GM19240 (cell line): Measurements from ENCODE around the gene SOX2.

Source experiments
- DNase-seq: peaks from one replicate; pipeline ENCODE4 v3.0.0; 2011; ENCODE audit warnings: low spot score; ENCODE audit not compliant: insufficient read length

The SOX2 gene

GRCh38 chr3:181704421-181705085 lies 7.2 kb upstream of the SOX2 start:
- no peak for DNase-seq

DNA sequence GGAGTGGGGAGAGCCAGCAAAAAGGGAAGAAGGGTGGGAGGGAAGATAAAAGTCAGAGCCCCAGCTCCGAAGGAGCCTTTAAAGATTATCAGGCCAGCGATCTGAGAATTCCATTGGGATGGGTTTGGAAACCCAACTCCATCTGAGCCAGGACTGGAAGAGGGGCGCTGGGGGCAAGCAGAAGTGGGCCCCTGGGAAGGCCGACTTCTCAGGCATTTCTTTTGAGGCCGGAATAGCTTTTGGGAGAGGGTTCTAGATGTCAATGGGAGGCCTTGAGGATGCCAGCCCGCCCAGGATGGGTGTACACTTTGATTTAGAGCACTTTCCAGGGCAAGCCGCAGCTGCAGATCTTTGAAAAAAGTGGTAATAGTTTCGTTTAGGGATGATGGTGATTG lies 6.6 kb upstream of the SOX2 start:
- DNase-seq = no peak

- no peak for DNase-seq
Observed at GRCh38 chr3:181707980-181708379, 3.7 kb upstream of the SOX2 start.

- DNase-seq = no peak
Observed at GRCh38 chr3:181709537-181710279, 2.0 kb upstream of the SOX2 start.

DNA sequence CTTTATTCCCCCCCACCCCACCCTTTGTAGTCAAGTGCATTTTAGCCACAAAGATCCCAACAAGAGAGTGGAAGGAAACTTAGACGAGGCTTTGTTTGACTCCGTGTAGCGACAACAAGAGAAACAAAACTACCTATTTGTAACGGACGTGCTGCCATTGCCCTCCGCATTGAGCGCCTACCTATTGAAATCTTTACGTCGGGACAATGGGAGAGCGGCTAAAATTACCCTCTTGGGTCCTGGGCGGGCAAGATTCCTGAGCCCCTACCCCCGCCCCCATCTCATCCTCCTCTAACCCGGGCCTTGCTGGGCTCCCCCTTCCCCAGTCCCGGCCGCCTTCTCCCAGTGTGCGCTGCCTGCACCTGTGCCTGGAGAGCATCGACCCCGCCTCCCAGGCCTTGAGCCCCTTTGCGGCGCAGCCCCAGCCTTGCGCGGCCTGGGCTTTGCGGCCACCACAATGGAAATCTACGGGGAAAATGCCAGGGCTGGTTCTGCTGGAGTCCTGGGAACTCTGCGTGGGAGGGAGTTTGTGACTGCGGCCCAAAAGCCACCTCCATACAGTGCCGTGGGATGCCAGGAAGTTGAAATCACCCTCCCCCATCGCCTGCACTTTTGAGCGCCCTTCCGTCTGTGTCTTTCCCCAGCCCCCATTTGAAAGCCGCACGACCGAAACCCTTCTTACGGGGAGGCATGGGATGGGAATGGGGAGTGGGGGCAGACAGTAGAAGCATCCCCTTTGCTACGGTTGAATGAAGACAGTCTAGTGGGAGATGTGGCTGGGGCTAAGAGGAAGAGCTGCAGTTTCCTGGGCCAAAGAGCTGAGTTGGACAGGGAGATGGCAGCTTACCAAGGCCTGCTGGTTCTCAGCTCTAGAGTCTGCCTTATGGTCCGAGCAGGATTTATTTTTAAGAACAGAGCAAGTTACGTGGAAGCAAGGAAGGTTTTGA lies 1.1 kb upstream of the SOX2 start:
- no peak for DNase-seq

GRCh38 chr3:181712226-181712552 lies 464 bp downstream of the SOX2 start:
- DNase-seq = no peak

DNA sequence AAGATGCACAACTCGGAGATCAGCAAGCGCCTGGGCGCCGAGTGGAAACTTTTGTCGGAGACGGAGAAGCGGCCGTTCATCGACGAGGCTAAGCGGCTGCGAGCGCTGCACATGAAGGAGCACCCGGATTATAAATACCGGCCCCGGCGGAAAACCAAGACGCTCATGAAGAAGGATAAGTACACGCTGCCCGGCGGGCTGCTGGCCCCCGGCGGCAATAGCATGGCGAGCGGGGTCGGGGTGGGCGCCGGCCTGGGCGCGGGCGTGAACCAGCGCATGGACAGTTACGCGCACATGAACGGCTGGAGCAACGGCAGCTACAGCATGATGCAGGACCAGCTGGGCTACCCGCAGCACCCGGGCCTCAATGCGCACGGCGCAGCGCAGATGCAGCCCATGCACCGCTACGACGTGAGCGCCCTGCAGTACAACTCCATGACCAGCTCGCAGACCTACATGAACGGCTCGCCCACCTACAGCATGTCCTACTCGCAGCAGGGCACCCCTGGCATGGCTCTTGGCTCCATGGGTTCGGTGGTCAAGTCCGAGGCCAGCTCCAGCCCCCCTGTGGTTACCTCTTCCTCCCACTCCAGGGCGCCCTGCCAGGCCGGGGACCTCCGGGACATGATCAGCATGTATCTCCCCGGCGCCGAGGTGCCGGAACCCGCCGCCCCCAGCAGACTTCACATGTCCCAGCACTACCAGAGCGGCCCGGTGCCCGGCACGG lies 991 bp downstream of the SOX2 start:
- no peak for DNase-seq

DNA sequence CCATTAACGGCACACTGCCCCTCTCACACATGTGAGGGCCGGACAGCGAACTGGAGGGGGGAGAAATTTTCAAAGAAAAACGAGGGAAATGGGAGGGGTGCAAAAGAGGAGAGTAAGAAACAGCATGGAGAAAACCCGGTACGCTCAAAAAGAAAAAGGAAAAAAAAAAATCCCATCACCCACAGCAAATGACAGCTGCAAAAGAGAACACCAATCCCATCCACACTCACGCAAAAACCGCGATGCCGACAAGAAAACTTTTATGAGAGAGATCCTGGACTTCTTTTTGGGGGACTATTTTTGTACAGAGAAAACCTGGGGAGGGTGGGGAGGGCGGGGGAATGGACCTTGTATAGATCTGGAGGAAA lies 1.5 kb downstream of the SOX2 start:
- no peak for DNase-seq

- no peak for DNase-seq
Observed at GRCh38 chr3:181713676-181714612, 2.2 kb downstream of the SOX2 start.

GRCh38 chr3:181715571-181716340 lies 4.0 kb downstream of the SOX2 start:
- no peak for DNase-seq

DNA sequence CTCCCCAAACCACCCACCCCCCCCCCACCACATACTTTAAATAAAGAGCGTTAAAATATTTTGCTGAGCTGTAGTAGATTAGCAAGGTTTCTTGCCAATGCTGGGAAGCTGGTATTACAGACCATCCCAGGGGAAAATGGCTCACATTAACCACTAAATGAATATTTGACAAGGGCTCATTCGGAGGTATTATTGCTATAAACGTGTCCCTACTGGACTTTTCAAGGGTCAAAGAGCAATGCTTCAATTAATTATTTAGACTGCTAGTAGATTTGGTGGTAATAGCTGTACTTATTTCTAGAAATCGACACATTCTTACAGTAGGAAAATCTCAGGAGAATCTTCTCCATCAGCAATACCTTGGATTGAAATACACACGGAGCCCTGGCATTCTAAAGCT lies 5.2 kb downstream of the SOX2 start:
- no peak for DNase-seq

GRCh38 chr3:181717549-181718171 lies 5.9 kb downstream of the SOX2 start:
- no peak for DNase-seq

DNA sequence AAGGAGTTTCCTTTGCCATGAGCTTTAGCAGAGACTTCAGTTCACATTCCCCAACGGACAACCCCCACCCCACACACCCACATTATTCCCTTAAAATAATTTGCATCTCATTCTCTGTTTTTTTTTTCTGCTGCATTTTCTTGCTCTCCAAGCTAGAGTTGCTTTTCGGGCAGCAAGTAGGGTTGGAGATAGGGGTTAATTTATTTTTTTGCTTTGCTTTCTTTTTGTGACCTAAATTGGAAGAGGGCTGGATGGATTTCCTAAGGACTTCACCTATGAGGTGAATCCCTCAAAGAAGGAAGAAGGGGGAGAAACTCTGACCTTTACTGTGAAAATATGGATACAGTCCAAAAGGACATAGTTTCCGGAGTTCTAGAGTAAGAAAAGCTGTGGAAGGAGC lies 6.6 kb downstream of the SOX2 start:
- DNase-seq = no peak

DNA sequence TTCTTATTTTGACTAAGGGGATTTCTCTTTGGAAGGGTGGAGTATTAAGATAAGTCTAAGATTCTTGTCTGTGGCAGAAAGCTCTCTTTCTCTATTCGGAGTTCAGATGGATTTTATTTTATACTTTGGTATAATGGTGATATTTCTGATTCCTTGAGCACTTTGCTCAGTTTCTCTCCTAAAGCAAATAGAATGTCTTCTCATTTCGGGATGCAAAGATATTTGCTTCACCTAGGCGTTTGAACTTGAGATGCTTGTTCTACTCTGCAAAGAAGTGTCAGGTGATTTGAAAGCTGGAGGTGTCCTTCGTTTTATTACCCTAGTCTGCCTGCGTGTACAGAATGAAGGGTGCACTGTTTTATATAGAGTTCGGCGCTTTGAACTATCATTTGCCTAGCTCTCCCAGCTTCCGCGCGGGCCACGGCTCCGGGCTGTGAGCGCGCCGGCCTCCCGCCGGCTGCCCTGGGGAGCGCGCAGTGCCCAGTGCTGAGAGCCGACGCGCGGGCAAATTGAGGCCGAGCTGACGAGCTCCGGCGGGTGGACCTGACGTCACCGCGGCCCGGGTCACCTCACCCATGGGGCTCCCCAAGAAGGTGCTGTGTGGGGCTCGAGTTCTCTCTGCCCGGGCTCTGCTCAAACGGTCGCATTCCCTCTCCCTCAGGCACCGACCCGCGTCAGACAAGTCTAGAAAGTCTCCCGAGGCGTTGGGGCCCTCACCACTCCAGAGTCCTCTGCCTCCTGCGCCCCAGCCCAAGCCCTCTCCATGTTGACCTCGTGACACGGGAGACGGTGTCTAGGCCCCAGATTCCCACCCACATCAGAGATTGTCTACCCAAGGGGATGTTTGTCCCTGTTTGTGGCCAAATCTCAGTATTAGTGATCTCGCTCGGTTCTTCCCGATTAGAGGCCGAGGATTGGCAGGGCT lies 7.5 kb downstream of the SOX2 start:
- no peak for DNase-seq

DNA sequence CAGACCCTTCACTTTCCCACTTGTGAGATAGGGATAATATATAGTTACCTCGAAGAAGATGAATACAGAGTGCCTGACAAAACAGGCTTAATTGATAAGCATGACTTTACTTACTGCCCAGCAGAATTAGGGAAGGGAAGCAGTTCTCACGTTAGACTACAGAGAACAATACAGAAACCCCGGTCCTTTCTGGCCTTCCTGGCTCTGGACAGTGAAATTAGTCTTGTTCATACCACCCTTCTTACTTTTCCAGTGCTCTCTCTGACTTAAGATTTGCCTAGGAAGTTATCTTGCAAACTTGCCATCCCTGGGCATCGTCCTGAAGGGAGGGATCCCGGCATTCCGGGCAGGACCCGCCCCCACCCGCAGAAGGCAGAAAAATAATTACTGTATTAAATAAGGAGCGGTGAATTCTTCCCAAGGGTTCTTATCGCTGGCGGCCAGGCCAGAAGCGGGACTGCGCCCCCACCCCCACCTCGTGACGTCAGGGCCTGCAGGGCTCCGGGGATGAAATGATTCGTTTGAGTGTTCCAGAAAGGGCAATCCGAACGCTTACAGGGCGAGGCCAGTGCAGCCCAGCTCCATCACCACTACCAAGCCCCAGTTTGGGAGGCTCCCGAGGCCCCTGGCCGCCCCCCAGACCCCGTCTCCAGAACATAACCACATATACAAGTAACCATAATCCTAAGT lies 8.4 kb downstream of the SOX2 start:
- no peak for DNase-seq

DNA sequence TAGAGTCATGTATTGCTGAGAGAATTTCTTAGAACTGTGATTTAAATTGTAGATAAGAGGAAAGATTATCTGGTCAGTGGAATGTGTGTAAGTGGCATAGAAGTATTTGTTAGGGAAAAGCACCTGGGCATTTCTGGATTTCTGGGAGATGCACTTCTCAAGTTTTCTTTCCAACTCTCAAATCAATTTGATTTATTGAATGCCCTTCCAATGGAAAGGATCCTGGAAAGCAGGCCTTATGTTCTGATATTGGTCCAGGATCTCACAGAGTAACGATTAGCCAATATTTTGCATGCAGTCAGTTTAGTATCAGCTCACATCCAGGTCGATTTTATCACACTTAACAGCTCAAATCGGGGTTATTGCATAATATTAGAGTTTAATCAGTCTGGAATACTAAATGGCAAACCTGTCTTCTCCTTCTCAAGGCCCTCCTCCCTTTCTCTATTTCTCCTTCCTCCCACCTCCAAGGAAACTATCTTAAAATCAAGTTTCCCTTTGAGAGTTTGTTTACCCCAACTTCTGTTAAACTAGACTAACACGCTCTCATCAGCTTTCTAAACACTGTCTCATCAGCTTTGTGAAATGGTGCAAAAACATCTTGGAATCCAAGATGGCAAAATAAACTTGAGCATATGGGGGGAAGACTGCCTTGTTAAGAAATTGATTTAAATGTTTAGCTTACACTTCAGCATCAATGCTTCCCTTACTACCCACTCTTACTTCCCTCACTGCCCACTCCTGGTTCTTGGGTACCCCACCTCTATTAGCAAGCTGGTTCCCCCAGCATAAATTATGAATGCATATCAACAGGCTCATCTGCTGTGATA lies 9.5 kb downstream of the SOX2 start:
- DNase-seq = no peak

DNA sequence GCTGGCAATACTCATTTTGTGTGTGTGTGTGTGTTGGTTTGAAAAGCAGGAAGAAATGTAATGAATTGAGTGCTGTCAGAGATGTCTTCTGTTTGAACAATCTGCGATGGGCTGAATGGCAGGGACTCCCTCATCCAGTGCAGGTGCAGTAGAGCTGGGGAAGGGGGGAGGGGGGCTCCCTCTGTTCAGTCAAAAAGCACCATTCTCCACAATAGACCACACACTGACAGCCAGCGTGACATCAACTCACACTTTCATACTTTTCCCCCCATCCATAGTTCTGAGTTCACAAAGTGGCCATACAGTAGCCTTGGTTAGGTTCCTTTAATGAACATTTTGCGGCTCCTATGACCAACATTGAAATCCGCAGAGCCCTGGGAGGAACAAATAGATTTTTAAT lies 10.4 kb downstream of the SOX2 start:
- no peak for DNase-seq
